ENCODE results near the gene ATF7IP2. TPM values are rescaled to one million over a fixed set of nuclear protein-coding genes. Genes with fewer than 3 reads are reported as not detected.

ATF7IP2 gene
- total and polyA plus RNA-seq, 11 donors, result 32.4 to 54.7 (median 43.2) TPM

GRCh38 chr16:10367616-10368188 lies 18.2 kb upstream of the ATF7IP2 start:
- no peak for TF ChIP-seq POLR2A (IDR thresholded peaks at IDR 0.05)
- Histone ChIP-seq H3K27me3 (no peaks in the 10 kb centered on the region), H3K4me3 (no peak overlapping the region), H3K27ac (no peak overlapping the region), H3K9me3 (peaks cover 0 to 10% (median 0%) of the 10 kb centered on the region in 12 donors), H3K36me3 (no peaks in the 10 kb centered on the region), H3K4me1 (no peaks in the 10 kb centered on the region)
- ATAC-seq (no peak), DNase-seq (no peak)
- WGBS, 4 donors, result 76 to 94% (median 89%) methylated on average over 5 of the region's 5 CpGs
- intact Hi-C loops (cut with DNase I), result no loop called here

GRCh38 chr16:10368969-10369551 lies 16.8 kb upstream of the ATF7IP2 start:
- TF ChIP-seq POLR2A (IDR thresholded peaks at IDR 0.05) (no peak), CTCF (IDR thresholded peaks at IDR 0.05) (peak in 2 of 12 donors; percentile 12 to 13)
- Histone ChIP-seq H3K9me3 (peaks cover 0 to 20% (median 0%) of the 10 kb centered on the region in 12 donors), H3K27ac (no peak overlapping the region), H3K36me3 (no peaks in the 10 kb centered on the region), H3K4me1 (no peaks in the 10 kb centered on the region), H3K27me3 (no peaks in the 10 kb centered on the region), H3K4me3 (no peak overlapping the region)
- ATAC-seq, result no peak
- WGBS, 4 donors, result 78 to 83% (median 79%) methylated on average over 2 of the region's 2 CpGs
- intact Hi-C loops (cut with DNase I), result no loop called here
- DNase-seq, result no peak

GRCh38 chr16:10370096-10370726 lies 15.7 kb upstream of the ATF7IP2 start:
- Histone ChIP-seq H3K4me1 (no peaks in the 10 kb centered on the region), H3K27ac (no peak overlapping the region), H3K4me3 (no peak overlapping the region), H3K36me3 (no peaks in the 10 kb centered on the region), H3K9me3 (peaks cover 0 to 24% (median 0%) of the 10 kb centered on the region in 12 donors), H3K27me3 (no peaks in the 10 kb centered on the region)
- intact Hi-C loops (cut with DNase I), result no loop called here
- no peak for ATAC-seq
- no peak for DNase-seq
- WGBS, 4 donors, result 52 to 68% (median 54%) methylated on average over 4 of the region's 4 CpGs
- TF ChIP-seq POLR2A (IDR thresholded peaks at IDR 0.05) (no peak), CTCF (IDR thresholded peaks at IDR 0.05) (no peak)

GRCh38 chr16:10371592-10371991 lies 14.3 kb upstream of the ATF7IP2 start:
- peaks cover 0 to 29% (median 0%) of the 10 kb centered on the region in 12 donors for H3K9me3 ChIP-seq
- WGBS, 4 donors, result 79 to 93% (median 84%) methylated on average over 2 of the region's 2 CpGs
- no peak overlapping the region for H3K27ac ChIP-seq
- DNase-seq, result no peak
- H3K27me3 ChIP-seq, result no peaks in the 10 kb centered on the region
- ATAC-seq, result no peak
- no peak overlapping the region for H3K4me3 ChIP-seq
- intact Hi-C loops (cut with DNase I), result no loop called here
- no peaks in the 10 kb centered on the region for H3K4me1 ChIP-seq
- TF ChIP-seq POLR2A (IDR thresholded peaks at IDR 0.05) (no peak), CTCF (IDR thresholded peaks at IDR 0.05) (no peak)
- no peaks in the 10 kb centered on the region for H3K36me3 ChIP-seq
